Stimulated activated CD8-positive, alpha-beta memory T cell treated with anti-CD3 and anti-CD28 coated beads, Interleukin-15, amount 100 ng/mL, for 1 hour (primary cell): ENCODE measurements around the gene AEBP1.
"Not testable (repeated sequence)": the region's sequence is repeated elsewhere in the genome, so short reads cannot be mapped to it uniquely, and the experiment has no call there.

Experiments
- DNase-seq: peaks from one replicate; pipeline ENCODE4 v3.0.0-alpha.2; 2020; ENCODE audit warnings: low read depth

Gene AEBP1

GRCh38 chr7:44117801-44118429 lies 13.8 kb downstream of the AEBP1 start:
- DNase-seq: no peak

DNA sequence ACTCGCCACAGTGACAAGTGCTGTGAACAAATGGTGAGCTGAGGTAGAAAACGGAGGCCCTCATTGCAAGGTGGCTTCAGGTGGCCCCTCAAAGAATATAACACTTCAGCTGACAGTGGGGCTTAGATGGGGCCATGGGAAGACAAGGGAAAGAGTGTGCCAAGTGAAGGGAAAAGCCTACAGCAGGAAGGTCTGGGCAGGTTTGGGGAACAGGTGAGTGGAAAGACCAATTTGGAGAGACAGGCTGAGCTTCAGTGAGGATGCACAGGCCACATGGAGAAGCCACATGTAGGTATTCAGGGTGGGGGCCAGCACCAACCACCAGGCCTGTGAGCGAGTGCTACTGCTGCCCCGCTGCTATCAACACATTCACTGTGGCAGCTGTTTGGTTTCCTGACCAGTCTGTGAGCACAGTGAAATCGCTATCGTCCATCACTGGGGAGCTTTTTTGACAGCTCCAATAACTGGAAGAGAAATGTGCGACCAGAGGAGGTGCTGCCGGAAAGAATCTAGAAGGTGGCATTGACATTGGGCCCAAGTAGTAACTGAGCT lies 15.8 kb downstream of the AEBP1 start:
- DNase-seq: no peak

GRCh38 chr7:44120395-44120794 lies 16.2 kb downstream of the AEBP1 start:
- DNase-seq: no peak

- DNase-seq: no peak
These were observed 17.7 kb downstream of the AEBP1 start for GRCh38 chr7:44121761-44122420.

- DNase-seq: no peak
These were observed 18.4 kb downstream of the AEBP1 start for GRCh38 chr7:44122529-44122928.

DNA sequence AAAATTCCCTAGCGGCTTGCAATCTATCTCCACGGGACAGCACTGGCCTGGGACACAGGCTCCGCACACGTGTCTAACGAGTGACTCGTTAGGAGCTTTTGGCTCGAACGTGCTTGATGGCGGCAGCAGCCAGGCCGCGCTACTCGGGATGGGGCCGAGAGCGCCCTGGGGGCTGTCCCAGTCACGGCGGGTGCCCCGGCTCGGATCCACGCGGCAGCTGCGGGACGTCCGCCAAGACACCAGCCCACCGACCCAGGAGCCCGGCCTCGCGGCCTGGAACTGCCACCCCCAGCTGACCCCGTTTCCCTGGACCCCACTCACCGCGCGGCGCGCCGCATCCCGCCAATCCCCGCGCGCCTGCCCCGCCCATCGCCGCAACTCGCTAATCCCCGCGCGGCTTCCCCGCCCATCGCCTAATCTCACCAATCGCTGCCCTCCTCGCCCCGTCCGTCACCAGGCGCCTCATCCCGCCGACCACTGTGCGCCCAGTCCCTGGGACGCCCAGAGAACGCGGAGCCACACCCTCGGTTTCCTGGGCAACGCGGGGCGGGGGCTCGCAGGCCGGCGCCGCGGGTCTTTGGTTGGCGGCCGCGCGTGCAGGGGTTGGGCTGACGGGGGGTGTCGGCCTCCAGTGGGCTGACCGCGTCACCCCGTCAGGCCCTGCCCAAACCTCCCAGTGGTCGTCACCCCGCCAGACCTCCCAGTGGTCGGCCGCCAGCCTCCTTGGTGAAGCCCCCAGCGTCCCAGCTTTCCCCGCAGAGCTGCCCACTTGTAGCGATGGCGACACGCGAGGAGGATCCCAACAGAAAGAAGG lies 19.3 kb downstream of the AEBP1 start, which contains the start of gene POLD2:
POLD2 (minus strand) TSS at position 359 of the 814 bp plus-strand sequence. CDS start 1,495 bp downstream, outside the sequence.
- peak; percentile 91 for DNase-seq

GRCh38 chr7:44124822-44125202 lies 20.7 kb downstream of the AEBP1 start:
- DNase-seq: no peak

GRCh38 chr7:44126574-44126973 lies 22.4 kb downstream of the AEBP1 start:
- not testable (repeated sequence) for DNase-seq

- DNase-seq: no peak
These were observed 23.0 kb downstream of the AEBP1 start for GRCh38 chr7:44127161-44127560.

DNA sequence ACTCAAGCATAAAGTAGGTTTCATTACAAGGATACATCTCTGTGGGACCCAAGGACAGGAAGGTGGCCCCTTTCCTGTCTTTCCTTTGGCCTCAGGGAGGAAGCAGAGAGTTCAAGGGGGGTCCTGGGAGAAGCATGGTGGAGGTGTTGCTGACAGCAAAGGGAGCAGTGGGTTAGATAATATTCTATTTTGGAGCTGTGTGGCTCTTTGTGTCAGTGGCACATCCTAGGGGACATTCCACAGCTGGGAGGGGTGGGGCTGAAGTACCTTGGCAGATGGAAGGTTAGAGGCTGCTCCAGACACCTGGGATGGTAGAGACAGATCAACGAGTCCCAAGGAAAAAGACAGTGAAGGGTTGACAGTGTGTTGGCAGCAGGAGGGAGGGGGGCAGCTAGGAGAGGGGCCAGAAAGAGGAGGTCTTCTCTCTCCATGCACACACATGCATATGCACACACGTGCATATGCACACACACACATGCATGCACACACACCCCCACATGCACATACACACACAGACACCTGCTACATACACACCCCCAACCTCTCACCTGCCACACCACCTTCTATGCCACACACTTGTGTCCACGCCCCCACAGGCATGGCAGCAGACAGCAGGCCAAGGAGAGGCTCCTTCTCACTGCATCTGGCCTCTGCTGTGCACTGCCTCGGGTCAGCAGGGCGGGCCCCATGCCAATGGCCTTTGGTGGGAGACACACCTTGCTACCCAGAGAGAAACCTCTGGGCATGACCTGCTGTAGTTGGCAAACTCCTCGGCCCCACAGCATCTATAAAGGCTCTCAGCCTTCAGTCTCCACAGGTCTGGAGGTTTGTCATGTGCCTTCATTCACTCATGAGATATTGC lies 24.8 kb downstream of the AEBP1 start:
- no peak for DNase-seq

GRCh38 chr7:44131173-44132029 lies 27.3 kb downstream of the AEBP1 start:
- no peak for DNase-seq

DNA sequence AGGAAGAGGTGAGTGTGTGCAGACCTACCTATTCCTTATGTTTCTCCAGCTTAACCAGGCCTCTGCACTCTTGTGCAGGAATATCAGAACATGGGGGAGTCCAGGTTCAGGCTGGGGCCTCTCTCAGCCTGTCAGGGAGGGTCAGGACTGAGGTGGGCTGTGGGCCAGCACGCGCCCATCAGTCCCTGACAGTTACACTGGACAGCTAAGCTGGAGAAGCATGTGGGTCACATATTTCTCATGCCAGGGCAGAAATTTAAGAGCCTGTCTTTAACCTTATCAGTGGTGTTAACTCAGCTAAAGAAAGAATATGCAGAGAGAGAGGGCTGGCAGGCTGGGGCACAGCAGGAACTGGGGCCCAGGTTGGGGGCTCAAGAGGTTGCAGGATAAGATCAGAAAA lies 27.9 kb downstream of the AEBP1 start:
- DNase-seq: no peak

DNA sequence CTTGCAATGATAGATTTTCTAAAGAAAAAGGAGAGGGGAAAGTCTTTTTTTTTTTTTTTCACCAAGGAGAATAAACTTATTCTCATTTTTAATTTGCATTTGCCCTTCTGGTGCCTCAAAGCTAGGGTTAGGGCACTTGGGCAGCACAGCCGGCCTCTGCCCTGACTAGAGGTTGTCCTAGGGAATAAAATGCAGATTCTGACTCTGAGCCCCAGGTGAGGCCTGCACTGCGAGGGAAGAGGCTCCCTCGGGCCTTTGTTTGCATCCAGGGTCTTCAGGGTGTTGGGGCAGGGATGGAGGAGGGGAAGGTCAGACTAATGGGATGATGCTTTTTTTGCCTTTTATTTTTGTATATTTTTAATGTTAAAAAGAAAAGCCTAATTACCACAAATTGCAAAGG lies 29.1 kb downstream of the AEBP1 start:
- DNase-seq: no peak

GRCh38 chr7:44134943-44135628 lies 30.9 kb downstream of the AEBP1 start:
- no peak for DNase-seq

DNA sequence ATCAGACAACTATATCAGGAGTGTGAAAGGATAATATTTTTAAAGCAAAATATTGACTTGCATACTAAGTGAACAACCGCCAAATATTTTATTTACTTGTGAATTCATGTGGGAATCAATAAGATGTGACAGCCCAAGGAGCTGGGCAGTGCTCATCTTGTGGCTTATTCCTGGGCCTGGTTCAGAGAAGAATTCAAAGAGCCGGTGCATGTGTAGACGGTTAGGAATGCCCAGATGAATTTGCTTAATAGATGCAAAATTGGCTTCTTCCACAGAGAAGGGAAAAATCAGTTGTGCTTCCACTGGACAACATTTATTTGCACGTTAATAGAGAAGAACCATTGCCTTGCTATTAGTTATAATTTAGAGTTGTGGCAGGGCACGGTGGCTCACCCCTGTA lies 32.6 kb downstream of the AEBP1 start:
- no peak for DNase-seq

- DNase-seq: no peak
These were observed 34.6 kb downstream of the AEBP1 start for GRCh38 chr7:44138698-44139097.

DNA sequence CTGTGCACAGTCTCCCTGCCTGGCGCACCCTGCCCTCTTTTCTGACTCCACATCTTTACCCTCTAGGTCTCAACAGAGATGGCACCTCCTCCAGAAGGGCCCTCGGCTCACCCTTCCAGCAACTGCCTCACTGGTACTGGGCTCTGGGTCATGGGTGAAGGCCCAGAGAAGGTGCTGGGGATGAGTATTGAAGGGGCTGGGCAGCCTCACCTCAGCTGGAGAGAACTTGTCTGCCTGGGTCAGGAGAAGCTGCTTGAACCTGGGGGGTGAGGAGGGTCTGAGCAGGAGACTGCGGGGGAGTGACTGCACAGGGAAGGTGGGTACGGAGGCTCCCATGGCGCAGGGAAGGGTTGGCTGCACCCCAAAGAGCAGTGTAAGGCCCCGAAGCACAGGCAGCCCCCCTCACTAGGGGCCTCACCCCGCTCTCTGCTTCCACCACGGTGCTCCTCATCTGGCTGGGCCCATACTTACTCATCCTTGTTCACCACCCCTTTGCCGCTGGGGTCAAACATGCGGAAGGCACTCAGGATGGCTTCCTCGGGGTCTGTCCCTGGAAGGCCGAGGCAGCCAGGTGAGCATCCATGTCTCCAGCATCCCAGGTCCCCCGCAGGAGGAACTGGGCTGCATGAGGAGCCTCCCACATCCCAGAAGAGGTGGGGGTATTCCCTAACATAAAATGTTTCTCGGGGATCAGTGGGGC lies 35.3 kb downstream of the AEBP1 start:
- no peak for DNase-seq

GRCh38 chr7:44140341-44140740 lies 36.2 kb downstream of the AEBP1 start:
- DNase-seq: no peak

DNA sequence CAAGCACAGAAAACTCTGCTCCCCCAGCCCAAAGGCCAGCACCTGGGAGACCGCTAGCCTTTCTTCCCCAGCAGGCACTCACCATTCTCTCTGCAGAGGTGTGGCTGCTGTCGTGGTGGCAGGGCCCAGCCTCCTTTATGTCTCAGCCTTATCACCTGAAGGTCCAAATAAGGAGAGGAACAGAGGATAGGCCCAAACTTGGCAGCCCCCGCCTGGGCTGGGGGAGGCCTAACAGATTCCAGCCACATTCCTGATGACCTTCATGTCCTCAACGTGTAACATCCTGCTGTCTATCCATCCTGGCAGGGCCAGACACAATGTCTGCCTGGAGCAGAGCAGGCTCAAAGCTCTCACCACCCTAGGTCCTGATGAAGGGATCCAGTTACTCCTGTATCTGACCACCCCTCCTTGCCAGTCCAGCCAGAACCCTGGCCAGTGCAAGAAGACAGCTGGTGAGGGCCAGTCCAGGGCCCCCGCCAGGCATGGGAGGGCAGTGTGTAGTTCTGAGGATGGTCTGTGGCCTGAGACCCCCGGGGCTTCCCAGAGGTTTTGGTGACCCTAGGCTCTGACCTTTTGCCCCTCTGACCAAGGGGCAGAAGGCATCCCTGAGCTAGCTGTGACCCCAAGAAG lies 37.2 kb downstream of the AEBP1 start, which contains the start of gene MYL7:
MYL7 (minus strand) TSS at position 112 of the 630 bp plus-strand sequence; CDS start at position 85, 27 bp downstream.
- DNase-seq: no peak
